Stimulated activated memory B cell treated with anti-CD40 and anti-IgM and Interleukin-4, amounts not matched to agents 10 μg/mL and 1 μg/mL and 100 μg/mL, for 72 hours (primary cell): ENCODE measurements around the gene LSM12.

ENCODE experiments used
- ATAC-seq: fragments of 150-1000 bp; cut with Tn5 transposase; 2 replicates; pipeline ENCODE4 v1.10.0; 2021
- H3K27ac Mint-ChIP-seq: one replicate; pipeline ENCODE4 v1.8.0; 2022; ENCODE audit warnings: mild to moderate bottlenecking, mixed read lengths
- H3K27me3 Mint-ChIP-seq: one replicate; pipeline ENCODE4 v1.8.0; 2022; ENCODE audit warnings: mixed read lengths
- H3K36me3 Mint-ChIP-seq: one replicate; pipeline ENCODE4 v1.8.0; 2022; ENCODE audit warnings: mixed read lengths
- H3K4me1 Mint-ChIP-seq: one replicate; pipeline ENCODE4 v1.8.0; 2022; ENCODE audit warnings: mixed read lengths
- H3K4me3 Mint-ChIP-seq: one replicate; pipeline ENCODE4 v1.8.0; 2022; ENCODE audit warnings: mild to moderate bottlenecking, moderate library complexity, mixed read lengths
- H3K9me3 Mint-ChIP-seq: one replicate; pipeline ENCODE4 v1.8.0; 2022; ENCODE audit warnings: mixed read lengths

Gene LSM12

GRCh38 chr17:44012874-44013273, 53.6 kb downstream of the LSM12 start:
- H3K4me1 Mint-ChIP-seq: peaks cover 34% of the 10 kb centered on the region

GRCh38 chr17:44012391-44012790, 54.1 kb downstream of the LSM12 start:
- Mint-ChIP-seq H3K4me3 (no peak overlapping the region), H3K27me3 (no peaks in the 10 kb centered on the region), H3K4me1 (peaks cover 39% of the 10 kb centered on the region), H3K27ac (no peak overlapping the region), H3K9me3 (no peaks in the 10 kb centered on the region), H3K36me3 (peaks cover 22% of the 10 kb centered on the region)
- ATAC-seq: no peak

More at GRCh38 chr17:44012874-44013273, 53.6 kb downstream of the LSM12 start:
- Mint-ChIP-seq H3K9me3 (no peaks in the 10 kb centered on the region), H3K27ac (no peak overlapping the region), H3K4me3 (no peak overlapping the region), H3K27me3 (no peaks in the 10 kb centered on the region), H3K36me3 (peaks cover 22% of the 10 kb centered on the region)
- ATAC-seq: no peak

GRCh38 chr17:44011876-44012275, 54.6 kb downstream of the LSM12 start:
- no peaks in the 10 kb centered on the region for H3K27me3 Mint-ChIP-seq
- no peak overlapping the region for H3K27ac Mint-ChIP-seq
- H3K9me3 Mint-ChIP-seq: no peaks in the 10 kb centered on the region
- H3K4me1 Mint-ChIP-seq: peaks cover 44% of the 10 kb centered on the region
- ATAC-seq: no peak
- peaks cover 22% of the 10 kb centered on the region for H3K36me3 Mint-ChIP-seq
- H3K4me3 Mint-ChIP-seq: no peak overlapping the region

DNA sequence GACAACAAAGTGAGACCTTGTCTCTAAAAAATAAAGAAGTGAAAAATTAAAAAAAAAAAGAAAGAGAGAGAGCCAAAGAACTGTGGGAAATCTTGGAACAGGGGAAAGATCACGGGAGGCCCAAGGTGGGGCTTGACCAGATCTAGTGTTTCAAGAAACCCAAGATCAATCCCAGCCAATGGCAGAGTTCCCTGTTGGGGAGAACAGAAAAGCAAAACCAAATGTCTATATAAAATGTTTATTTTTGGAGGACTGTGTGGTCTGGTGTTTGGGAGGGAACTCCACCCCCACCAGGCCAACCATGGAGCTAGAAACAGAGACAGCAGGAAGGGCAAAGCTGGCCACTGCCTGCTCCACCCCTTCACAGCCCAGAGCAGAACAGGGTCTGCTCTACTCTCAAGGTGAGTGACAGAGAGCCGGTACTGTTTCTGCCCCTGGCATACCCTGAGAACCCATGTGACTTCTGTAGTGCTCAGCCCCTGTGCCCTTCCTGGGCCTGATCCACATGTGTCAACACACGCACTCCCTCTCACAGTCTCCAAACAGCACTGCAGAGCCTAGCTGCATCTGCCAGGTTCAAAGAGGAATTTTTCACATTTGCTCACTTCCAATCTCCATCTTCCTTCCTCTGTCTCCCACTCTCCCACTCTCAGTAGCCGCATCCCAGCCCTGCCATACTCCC, 55.4 kb downstream of the LSM12 start:
- peaks cover 22% of the 10 kb centered on the region for H3K36me3 Mint-ChIP-seq
- H3K27me3 Mint-ChIP-seq: peaks cover 5% of the 10 kb centered on the region
- ATAC-seq: no peak
- H3K4me3 Mint-ChIP-seq: no peak overlapping the region
- no peaks in the 10 kb centered on the region for H3K9me3 Mint-ChIP-seq
- peak overlapping the region; percentile 59 for H3K27ac Mint-ChIP-seq
- peaks cover 50% of the 10 kb centered on the region for H3K4me1 Mint-ChIP-seq

DNA sequence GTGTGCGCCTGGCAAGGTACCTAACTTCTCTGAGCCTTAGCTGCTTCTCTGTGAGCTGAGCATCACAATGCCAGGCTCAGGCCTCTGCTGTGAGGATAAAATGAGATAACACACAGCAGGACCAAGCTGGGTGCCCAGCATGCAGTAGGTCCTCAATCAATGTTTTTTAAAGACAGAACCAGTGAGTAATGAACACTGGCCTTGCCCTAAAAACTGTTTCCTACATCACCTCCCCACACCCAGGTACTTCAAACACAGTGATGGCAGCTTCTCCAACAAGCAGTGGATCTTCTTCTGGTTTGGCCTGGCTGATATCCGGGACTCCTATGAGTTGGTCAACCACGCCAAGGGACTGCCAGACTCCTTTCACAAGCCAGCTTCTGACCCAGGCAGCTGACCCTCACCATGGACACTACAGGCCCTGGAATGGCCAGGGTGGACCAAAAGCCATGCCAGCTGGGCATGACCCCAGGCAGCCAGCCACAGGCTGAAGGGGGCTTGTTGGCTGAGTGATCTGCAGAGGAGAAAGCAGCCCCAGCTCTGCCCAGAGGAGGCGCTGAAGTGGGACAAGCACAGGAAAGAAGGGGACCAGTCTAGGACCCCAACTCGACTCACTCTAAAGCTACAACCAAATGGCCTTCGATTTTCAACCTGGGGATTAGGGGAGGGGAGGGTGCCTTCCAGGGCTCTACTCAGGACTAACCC, 58.1 kb downstream of the LSM12 start:
- peaks cover 37% of the 10 kb centered on the region for H3K4me1 Mint-ChIP-seq
- peak overlapping the region; percentile 76 for H3K4me3 Mint-ChIP-seq
- H3K36me3 Mint-ChIP-seq: peaks cover 22% of the 10 kb centered on the region
- H3K27me3 Mint-ChIP-seq: peaks cover 11% of the 10 kb centered on the region
- no peak for ATAC-seq
- no peaks in the 10 kb centered on the region for H3K9me3 Mint-ChIP-seq
- H3K27ac Mint-ChIP-seq: peak overlapping the region; percentile 60

DNA sequence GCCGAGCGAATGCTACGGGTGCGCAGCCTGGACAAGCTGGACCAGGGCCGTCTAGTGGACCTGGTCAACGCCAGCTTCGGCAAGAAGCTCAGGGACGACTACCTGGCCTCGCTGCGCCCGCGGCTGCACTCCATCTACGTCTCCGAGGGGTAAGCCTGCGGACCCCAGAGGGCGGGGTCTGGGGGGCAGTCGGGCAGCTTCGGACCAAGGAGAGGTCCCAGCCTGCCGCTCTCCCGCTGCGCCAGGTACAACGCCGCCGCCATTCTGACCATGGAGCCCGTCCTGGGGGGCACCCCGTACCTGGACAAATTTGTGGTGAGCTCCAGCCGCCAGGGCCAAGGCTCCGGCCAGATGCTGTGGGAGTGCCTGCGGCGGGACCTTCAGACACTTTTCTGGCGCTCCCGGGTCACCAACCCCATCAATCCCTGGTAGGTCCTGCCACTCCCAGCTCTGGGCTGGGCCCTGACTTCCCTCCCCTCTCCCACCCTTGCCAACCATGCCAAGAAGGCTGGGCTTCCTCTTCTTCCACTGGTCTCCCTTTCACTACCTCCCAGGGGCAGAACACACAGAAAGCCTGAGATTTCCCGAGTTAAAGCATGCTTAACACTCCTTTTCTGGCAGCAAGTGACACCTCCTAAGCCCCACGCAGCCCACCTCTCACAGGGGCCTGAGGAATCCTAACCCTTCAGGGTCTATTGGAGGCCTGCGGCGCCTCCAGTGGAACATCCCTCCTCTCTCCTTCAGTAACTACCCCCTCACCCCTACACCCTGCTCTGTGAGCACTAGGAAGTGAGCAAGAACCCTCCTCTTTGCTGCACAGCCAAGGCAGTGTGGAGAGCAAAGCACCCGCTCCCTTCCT, 58.9 kb downstream of the LSM12 start:
- Mint-ChIP-seq H3K27me3 (peaks cover 11% of the 10 kb centered on the region), H3K9me3 (no peaks in the 10 kb centered on the region), H3K27ac (peak overlapping the region; percentile 60), H3K36me3 (peaks cover 22% of the 10 kb centered on the region), H3K4me1 (peaks cover 37% of the 10 kb centered on the region), H3K4me3 (peak overlapping the region; percentile 76)
- no peak for ATAC-seq

DNA sequence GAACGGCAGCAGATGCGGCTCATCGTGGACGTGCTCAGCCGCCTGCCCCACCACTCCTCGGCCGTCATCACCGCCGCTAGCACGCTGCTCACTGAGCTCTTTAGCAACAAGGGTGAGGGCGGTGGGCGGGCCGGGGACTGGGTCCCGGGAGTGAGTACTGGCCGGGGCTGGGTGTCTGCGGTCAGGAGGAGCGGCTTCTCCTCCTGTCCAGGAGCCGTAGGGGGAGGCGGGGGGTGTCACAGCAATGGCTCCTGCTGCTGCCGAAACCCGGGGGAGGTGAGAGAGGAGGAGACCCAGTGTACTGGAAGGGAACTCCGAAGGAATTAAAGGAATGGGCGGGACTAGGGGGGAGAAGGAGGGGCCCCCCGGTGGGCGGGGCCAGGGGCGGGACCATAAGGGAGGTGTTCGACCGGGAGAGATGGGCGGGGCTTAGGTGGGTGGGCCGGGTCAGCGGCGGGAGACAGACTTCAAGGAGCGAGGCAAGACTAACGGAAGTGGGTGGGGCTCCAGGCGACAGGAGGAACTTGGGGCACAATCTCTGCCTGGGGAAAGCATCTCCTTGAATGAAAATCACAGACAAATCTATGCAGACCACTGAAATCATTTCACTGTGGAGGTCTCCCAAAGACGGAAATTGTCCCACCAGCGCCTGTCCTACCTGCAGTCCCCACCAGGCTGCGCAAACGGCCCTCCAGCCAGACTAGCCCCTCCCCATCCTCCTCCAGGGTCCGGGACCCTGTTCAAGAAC, 59.7 kb downstream of the LSM12 start:
- Mint-ChIP-seq H3K9me3 (no peaks in the 10 kb centered on the region), H3K36me3 (peaks cover 22% of the 10 kb centered on the region), H3K4me1 (peaks cover 37% of the 10 kb centered on the region), H3K27me3 (peaks cover 15% of the 10 kb centered on the region), H3K27ac (peak overlapping the region; percentile 60), H3K4me3 (peak overlapping the region; percentile 76)
- ATAC-seq: peak; percentile 94

GRCh38 chr17:44006272-44006597, 60.2 kb downstream of the LSM12 start:
- Mint-ChIP-seq H3K36me3 (peaks cover 17% of the 10 kb centered on the region), H3K4me1 (peaks cover 31% of the 10 kb centered on the region), H3K4me3 (peak overlapping the region; percentile 76), H3K9me3 (no peaks in the 10 kb centered on the region), H3K27me3 (peaks cover 20% of the 10 kb centered on the region), H3K27ac (peak overlapping the region; percentile 60)
- ATAC-seq: peak; percentile 18

DNA sequence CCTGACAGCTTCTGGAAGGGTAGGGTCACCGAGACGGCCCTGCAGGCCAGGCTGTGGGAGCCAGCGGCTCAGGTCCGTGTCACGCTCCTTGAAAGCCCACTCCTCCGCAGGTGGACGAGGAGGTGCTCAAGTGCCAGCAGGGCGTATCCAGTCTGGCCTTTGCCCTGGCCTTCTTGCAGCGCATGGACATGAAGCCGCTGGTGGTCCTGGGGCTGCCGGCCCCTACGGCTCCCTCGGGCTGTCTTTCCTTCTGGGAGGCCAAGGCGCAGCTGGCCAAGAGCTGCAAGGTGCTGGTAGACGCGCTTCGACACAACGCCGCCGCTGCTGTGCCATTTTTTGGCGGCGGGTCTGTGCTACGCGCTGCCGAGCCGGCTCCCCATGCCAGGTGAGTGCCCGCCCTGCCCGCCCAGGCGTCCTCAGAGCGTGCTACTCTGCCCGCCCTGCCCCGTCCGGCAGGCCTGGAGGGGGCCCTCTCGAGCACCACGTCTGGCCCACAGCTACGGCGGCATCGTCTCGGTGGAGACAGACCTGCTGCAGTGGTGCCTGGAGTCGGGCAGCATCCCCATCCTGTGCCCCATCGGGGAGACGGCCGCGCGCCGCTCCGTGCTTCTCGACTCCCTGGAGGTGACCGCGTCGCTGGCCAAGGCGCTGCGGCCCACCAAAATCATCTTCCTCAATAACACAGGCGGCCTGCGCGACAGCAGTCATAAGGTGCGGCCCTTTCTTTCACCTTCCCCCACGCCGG, 60.8 kb downstream of the LSM12 start:
- Mint-ChIP-seq H3K36me3 (peaks cover 13% of the 10 kb centered on the region), H3K27ac (peak overlapping the region; percentile 60), H3K4me3 (peak overlapping the region; percentile 76), H3K4me1 (peaks cover 28% of the 10 kb centered on the region), H3K27me3 (peaks cover 21% of the 10 kb centered on the region), H3K9me3 (no peaks in the 10 kb centered on the region)
- ATAC-seq: peak; percentile 25

GRCh38 chr17:44004761-44005526, 61.5 kb downstream of the LSM12 start:
- Mint-ChIP-seq H3K36me3 (peaks cover 9% of the 10 kb centered on the region), H3K27ac (no peak overlapping the region)

DNA sequence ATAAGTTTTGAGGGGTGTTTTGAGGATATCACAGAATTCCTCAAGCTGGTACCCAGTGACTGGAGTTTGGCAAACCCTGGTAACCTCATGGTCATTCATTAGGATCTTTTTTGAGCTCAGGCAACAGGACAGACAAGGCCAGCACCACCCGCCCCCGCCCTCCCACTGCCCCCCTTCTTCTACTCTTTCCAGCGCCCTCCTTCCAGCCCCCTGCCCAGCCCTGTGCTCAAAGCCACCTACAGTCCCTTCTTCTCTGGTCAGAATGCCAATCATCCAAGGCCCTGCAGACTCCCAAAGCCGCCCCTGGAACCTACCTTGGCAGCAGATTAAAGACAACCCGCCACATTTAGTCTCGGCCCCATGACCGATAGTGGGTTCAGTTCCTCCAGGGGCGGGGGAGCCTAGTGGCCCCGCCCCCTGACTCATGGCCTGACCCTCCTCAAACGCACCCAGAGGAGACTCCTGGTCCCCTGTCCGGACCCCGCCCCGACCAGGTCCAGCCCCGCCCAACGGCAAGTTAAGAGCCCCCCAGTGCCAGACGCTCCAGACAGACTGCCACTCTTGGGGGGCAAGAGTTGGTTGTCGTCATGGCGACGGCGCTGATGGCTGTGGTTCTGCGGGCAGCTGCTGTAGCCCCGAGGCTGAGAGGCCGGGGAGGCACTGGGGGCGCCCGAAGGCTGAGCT, 62.3 kb downstream of the LSM12 start, which contains the start of gene NAGS:
NAGS (plus strand) TSS at position 546 of the 684 bp plus-strand sequence; CDS start at position 588, 42 bp downstream.
- H3K4me3 Mint-ChIP-seq: peak within 1 kb of the TSS; percentile 31
- H3K27me3 Mint-ChIP-seq: peaks cover 29% of the 10 kb centered on the region
- peaks cover 25% of the 10 kb centered on the region for H3K4me1 Mint-ChIP-seq
- H3K36me3 Mint-ChIP-seq: peaks cover 1% of the 10 kb centered on the region
- H3K27ac Mint-ChIP-seq: no peak within 1 kb of the TSS
- no peak for ATAC-seq
- H3K9me3 Mint-ChIP-seq: no peaks in the 10 kb centered on the region

More at GRCh38 chr17:44004761-44005526, 61.5 kb downstream of the LSM12 start:
- H3K4me3 Mint-ChIP-seq: peak overlapping the region; percentile 31
- H3K27me3 Mint-ChIP-seq: peaks cover 22% of the 10 kb centered on the region
- peaks cover 25% of the 10 kb centered on the region for H3K4me1 Mint-ChIP-seq
- no peak for ATAC-seq
- no peaks in the 10 kb centered on the region for H3K9me3 Mint-ChIP-seq

GRCh38 chr17:44002141-44002848, 64.2 kb downstream of the LSM12 start:
- H3K4me3 Mint-ChIP-seq: no peak overlapping the region
- H3K9me3 Mint-ChIP-seq: no peaks in the 10 kb centered on the region
- no peak for ATAC-seq
- H3K27ac Mint-ChIP-seq: no peak overlapping the region
- no peaks in the 10 kb centered on the region for H3K36me3 Mint-ChIP-seq
- H3K27me3 Mint-ChIP-seq: peaks cover 41% of the 10 kb centered on the region
- H3K4me1 Mint-ChIP-seq: peaks cover 14% of the 10 kb centered on the region
